ENCODE results near the gene NAPA.

- TF ChIP-seq CTCF (IDR thresholded peaks at IDR 0.05) = no peak
- TF ChIP-seq POLR2A (IDR thresholded peaks at IDR 0.05) = no peak
Observed at GRCh38 chr19:47479701-47480503, 35.0 kb downstream of the NAPA start.
